CD4-positive, alpha-beta T cell treated with Interleukin-4 for 1 hour (primary cell): ENCODE results near the gene XKR7.

Experiments used
- DNase-seq, 2 donors: peaks; one replicate each; pipeline ENCODE4 v3.0.0-alpha.2; 2020 to 2022

Gene XKR7

DNA sequence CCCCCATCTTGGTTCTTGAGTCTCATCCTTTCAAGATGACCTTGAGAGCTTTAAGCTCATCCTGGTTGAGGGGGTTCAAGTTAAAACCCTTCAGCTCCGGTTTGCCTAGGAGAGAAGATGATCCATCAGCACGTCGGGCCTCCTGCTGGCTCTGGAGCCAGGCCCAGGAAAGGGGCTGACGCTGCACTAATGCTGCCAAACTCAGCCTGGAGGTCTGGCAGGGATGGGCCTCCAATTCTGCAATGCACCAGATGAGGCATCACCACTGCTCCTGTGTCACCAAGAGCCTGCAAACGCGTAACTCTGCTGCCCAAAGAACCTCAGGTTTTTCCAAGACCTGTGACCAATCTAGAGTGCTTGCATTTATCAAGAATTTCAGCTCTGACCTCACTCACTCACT is 22.2 kb upstream of the XKR7 start:
- no peak for DNase-seq

DNA sequence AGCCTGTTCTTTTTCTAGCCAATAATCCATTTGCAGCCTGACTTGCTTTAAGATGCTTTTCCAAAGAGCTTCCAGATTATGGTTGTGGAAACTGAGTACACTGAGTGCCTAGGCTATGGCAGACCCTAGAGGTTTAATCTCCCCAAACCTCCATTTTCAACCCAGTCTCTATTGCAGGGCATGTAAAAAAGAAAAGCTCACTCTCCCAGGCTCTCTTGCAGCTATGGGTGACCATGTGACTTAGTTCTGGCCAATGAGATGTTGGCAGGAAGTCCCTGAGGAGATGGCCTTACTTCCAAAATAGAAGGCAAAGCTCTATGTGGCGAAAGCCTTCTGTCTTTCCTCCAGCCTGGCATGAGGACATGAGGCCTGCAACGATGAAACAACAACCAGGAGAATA is 19.9 kb upstream of the XKR7 start:
- DNase-seq = no peak

- no peak for DNase-seq
Observed at GRCh38 chr20:31949877-31950646, 17.9 kb upstream of the XKR7 start.

GRCh38 chr20:31951203-31951529 is 16.8 kb upstream of the XKR7 start:
- no peak for DNase-seq

DNA sequence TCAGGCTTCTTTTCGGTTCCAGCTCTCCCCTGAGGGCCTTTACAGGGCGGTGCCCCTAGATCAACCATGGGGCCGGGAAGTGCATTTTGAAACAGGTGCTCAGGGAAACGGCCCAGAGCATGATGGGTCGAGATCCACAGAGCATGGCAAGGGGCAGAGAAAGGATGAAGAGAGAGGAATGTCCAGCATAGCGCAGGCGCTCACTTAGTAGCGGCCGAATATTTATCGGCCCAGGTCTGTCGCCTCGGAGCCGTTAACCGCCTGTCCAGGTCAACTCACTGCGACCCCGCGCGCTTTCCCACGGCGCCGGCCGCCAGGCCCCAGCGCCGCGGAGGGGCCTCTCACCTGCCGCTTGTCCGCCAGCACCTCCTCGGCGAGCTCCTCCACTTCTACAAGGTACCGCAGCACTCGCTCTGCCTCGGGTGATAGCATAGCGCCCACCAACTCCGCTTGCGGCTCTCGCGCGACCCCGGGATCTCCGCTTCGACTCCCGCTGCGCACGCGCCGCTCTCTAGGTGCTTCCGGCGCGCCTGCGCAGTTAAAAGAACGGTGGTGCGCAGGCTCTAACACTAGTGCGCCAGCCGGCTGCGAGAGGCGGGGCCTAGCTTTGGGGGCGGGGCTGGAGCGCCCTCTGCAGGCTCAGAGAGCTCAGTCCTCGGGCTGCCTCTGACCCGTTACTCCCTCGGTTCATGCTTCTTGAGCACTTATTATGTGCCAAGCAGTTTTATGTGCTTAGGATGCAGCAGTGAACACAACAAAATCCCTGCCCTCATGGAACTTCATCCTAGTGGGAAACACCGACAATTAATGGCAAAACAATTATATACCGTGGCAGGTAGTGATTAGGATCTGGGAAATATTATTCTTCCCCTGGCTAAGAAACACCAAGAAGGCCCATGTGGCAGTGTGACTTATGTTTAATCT is 16.2 kb upstream of the XKR7 start, which contains the start of gene PDRG1:
Gene PDRG1, minus strand, starts transcription at position 517 of the 924 bp plus-strand sequence. Its CDS starts 85 bp downstream, at position 432.
- peak; percentile 96 for DNase-seq

DNA sequence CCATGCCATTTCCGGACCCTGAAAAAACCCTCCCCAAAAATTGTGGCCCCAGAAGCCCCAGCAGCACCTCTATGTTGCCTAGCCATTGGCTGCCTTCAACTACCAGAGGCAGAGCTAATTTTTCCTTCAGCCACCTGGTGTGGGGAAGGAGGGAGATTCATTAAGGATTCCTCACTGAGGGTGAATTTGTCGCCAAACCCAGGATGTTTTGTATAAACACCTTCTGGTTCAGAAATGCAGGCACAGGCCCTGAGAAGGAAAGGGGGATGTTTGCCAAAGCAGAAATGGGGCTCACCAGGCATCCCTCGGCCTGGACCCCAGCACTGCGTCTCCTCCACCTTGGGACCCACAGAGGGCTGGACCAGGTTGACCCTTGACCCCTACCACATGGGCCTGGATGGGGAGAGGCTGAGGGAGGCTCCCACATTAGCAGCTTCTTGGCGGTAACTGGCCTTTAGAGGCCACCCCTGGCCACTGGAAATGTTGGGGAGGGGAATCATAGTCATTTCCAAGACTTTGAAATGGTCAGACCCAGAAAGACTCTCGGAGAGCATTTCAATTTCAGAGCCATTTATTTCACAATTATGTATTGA is 14.3 kb upstream of the XKR7 start:
- no peak for DNase-seq

DNA sequence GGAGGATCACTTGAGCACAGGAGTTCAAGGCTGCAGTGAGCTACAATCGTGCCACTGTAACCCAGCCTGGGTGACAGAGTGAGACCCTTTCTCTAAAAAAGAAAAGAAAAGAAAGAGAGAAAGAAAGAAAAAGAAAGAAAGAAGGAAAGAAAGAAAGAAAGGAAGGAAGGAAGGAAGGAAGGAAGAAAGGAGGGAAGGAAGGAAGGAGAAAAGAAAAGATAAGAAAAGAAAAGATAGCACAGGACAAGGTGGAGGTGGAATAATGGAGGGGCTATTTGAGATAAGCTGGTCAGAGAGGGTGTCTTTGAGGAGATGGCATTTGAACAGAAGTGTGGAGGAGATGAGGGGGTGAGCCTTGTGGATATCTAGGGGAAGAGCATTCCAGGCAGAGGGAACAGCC is 13.5 kb upstream of the XKR7 start:
- DNase-seq = no peak

- no peak for DNase-seq
Observed at GRCh38 chr20:31956556-31957526, 11.1 kb upstream of the XKR7 start.

DNA sequence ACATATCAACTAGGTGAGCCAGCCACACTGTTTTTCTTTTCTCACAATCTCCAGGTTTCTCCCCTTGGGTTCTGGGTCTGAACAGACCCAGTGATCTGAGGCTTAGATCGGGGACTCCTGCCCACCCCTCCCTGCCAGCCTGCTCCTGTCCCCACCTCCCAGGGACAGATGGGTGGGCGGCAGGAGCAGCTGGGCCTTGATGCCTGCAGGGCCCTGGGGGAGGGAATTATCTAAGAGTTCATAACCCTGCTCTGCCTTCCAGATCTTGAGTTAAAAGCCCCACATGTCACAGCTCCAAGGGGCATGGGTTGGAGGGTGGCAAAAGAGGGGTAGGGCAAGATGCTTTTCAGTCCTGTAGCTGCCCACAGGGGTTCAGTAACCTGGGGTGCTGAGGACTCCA is 5.2 kb upstream of the XKR7 start:
- no peak for DNase-seq

DNA sequence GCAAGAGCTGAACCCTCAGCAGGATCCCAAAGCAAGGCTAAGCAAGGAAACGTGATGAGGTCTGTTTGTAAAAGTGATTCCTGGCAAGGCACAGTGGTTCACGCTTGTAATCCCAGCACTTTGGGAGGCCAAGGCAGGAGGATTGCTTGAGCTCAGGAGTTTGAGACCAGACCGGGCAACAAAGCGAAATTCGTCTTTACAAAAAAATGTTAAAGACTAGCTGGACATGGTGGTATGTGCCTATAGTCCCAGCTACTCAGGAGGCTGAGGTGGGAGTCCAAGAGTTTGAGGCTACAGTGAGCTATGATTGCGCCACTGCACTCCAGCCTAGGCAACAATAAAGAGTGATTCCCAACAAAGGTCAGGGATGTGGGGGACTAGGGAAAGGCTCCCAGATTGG is 4.1 kb upstream of the XKR7 start:
- DNase-seq = no peak

- DNase-seq = no peak
Observed at GRCh38 chr20:31966991-31967655, 828 bp upstream of the XKR7 start.

DNA sequence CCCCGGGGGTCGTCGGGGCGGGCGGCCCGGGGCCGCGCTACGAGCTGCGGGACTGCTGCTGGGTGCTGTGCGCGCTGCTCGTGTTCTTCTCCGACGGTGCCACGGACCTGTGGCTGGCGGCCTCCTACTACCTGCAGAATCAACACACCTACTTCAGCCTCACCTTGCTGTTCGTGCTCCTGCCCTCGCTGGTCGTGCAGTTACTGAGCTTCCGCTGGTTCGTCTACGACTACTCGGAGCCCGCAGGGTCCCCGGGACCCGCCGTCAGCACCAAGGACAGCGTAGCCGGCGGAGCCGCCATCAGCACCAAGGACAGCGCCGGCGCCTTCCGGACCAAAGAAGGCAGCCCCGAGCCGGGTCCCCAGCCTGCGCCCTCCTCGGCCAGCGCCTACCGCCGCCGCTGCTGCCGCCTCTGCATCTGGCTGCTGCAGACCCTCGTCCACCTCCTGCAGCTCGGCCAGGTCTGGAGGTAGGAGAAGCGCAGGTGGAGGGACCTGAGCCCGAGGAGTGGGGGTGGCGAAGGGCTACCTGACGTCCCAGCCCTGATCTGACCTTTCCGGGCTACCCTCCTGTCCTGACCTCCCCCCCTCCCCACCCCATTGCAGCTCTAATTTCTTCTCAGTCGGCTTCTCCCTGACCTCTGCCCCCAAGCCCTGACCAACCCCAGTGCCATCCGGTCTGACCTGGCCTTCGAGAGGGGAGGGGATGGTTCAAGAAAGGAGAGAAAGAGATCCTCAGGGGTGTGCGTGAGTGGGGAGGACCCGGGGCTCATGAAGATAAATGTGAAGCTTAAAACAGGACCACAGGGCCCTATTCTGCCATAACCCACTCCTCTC is 558 bp downstream of the XKR7 start:
- DNase-seq = peak; percentile 76 to 78

- DNase-seq = no peak
Observed at GRCh38 chr20:31969991-31970390, 2.0 kb downstream of the XKR7 start.

GRCh38 chr20:31972471-31973021 is 4.6 kb downstream of the XKR7 start:
- no peak for DNase-seq

DNA sequence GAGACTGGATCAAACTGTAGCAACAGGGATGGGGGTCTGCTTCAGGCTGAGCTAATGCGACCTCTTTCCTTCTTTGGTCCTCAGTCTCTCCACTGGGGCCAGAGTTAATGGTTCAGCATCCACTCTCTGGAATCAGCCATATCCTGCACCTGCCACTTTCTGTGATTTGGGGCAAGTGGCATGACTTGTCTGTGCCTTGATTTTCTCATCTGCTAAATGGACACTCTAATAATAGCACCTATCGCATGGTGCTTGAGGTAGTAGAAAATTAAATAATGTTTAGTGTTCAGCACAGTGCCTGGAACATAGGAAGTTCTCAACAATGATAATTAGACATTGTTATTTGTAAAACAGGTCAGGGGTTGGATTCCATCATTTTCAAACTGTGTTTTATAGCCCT is 6.3 kb downstream of the XKR7 start:
- DNase-seq = no peak

DNA sequence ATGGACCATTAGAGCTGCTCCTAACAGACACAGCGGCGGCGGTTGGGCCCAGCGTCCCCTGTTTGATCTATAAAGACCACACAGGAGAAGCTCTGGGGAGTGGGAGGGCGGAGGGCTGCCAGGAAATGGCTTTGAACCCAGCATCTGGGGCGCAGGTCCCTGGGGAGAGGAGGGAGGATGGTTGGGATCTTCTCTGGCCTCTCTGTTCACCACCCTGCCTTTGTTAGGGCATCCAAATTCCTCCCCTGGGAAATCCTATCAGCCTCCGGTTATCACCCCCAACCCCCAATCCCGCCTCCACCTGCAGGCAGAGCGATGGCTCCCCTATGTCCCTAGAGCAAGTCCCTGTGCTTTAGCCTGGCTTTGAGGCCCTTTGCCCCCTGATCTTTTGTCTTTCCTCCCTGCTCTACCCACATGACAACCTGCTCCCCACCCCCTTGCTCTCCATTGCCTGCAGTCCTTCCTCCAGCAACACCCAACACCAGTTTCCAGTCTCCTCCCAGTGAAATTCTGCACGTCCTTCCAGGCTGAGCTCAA is 7.1 kb downstream of the XKR7 start:
- DNase-seq = no peak

DNA sequence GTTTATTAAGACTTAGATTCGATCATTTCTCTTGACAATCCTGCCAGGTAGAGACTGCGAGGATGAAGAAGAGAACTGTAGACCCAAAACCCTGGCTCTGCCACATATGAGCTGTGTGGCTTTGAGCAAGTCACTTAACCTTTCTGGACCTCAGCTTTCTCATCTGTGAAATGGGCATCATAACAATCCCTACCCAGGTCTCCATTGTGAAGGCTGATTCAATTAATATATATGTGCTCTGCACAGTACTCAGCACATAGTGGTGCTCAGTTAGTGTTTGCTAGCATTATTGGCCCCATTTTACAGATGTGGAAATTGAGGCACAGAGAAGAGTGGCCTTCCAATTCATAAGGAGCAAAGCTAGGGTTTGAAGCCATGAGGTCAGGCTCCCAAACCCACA is 7.9 kb downstream of the XKR7 start:
- DNase-seq = no peak

GRCh38 chr20:31977080-31977479 is 9.1 kb downstream of the XKR7 start:
- DNase-seq = no peak

GRCh38 chr20:31979713-31980426 is 11.9 kb downstream of the XKR7 start:
- DNase-seq = no peak

DNA sequence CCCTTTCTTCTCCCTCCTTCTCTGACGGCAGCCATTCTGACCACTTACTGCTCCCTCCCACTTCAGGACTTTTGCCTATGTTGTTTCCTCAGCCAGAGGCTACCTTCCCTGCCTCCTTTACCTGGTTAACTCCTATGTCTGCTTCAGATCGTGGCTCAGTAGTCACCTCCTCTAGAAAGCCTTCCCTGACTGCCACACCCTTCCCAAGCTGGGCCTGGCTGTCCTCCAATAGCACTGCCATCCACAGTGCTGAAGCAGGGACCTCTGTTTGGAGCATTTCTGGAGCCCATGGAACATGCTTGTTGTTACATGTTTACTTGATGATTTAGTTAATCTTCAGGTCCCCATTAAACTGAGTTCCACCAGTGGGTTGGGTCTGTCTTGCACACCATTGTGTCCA is 13.8 kb downstream of the XKR7 start:
- DNase-seq = no peak
